NCI-H2107 treated with DMSO at 0.1 percent for 48 hours (cell line): ENCODE measurements around the gene SOWAHD.
"Not testable (repeated sequence)": the region's sequence is repeated elsewhere in the genome, so short reads cannot be mapped to it uniquely, and the experiment has no call there.

Experiments
- DNase-seq: peaks from one replicate; lab custom pipeline; 2025; ENCODE audit not compliant: unreplicated experiment; lab: John Stamatoyannopoulos, UW

Gene SOWAHD, protein sequence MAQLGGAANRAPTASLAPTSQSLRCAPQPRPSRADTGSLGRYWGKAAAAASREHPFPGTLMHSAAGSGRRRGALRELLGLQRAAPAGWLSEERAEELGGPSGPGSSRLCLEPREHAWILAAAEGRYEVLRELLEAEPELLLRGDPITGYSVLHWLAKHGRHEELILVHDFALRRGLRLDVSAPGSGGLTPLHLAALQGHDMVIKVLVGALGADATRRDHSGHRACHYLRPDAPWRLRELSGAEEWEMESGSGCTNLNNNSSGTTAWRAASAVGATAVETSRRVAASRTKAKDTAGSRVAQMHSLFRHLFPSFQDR

DNA sequence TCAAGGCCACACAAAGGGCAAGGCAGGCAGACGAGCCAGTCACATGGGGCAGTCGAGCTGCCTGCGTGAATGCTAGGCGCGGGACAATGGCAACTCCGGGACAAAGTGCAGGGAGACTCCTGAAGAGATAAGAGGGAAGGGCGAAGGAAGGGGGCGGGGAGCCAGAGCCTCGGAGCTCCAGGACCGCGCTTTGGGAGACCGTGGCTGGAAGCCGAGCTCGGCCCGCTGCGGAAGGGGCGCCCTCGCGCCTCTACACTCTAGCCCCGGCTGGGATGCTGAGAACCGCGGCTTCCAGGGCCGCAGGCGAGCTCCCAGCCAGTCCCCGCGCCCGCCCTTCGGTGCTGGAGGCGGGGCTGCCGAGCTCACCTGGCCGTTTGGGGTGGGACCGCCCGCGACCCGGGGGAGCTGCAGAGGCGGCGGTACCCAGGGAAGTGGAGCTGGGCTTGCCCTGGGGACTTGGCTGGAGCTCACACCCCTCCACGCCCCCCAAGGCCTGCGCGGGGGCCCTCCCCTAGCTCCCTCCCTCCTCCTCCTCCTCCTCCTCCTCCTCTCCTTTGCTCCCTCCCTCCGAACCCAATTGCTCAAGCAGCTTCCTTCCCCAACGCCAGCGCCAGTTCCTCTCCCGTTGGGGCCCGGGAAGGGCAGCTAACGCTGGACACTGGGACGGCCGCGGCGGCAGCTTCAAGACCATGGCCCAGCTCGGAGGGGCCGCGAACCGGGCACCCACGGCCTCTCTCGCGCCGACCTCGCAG lies at the start of gene SOWAHD:
SOWAHD (plus strand) TSS at position 610 of the 752 bp plus-strand sequence; CDS start at position 690, 80 bp downstream.
- DNase-seq: no peak

DNA sequence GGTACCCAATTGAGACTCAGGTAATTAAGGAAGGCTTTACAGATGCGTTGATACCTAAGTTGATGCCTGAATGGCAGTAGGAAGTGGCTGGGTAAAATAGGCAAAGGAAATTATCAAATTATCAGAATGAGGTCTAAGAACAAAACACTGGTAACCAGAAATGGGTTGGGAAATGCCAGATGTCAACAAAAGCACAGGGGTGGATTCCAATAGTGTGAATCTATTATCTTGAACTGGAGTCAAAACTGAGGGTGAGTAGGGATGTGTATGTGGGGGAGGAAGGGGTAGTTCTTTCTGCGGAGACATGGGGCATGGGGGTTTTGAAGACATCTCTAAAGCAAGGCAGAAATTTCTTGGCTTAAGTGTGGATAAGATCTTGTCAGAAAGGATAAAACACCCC lies 49.5 kb upstream of the SOWAHD start:
- no peak for DNase-seq

DNA sequence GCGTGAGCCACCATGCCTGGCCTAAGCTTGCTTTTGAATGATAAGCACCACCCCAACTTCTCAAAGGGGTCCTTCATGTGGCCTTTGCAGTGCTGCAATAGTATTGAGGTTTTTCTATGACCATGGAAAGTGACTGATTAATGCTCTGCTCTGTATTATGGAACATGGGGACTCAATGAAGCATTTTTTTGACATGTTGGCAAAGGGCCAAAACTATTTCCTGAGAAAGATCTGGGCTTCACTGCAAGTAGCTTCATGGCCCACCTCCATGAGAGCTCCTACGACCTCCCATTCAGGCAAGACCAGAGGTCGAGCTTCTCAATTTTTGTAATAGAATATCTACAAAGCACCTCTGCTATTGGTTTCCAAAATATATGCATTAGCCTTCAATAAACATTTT lies 48.8 kb upstream of the SOWAHD start:
- DNase-seq: no peak

DNA sequence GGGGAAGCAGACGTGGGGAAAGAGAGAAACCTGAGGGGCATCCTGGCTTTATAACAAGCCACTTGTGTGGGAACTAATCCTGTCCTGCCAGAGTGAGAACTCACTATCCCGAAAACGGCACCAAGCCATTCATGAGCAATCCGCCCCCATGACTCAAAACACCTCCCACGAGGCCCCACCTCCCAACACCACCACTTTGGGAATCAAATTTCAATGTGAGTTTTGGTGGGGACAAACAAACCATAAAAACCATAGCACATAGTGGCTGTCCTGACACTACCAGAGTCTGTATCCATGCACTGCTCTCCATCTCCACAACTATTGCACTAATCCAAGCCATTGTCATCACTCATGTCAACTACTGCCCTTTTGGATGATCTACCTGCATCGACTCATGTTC lies 36.9 kb upstream of the SOWAHD start:
- DNase-seq: no peak

DNA sequence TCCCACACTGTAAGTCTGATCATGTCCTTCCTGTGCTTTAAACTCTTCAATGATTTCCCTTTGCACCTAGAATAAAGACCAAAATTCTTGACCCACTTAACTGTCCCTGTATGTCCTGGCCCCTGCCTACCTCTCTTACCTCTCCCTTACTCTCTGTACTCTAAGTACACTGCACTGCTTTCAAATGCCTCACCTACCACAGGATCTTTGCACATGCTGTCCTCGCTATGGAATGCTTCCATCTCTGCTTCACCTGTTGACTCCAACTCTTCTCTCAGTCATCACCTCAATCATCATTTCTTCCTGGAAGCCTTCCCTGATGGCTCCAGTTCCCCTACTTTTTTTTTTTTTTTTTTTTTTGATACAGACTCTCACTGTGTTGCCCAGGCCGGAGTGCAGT lies 36.5 kb upstream of the SOWAHD start:
- DNase-seq: no peak

DNA sequence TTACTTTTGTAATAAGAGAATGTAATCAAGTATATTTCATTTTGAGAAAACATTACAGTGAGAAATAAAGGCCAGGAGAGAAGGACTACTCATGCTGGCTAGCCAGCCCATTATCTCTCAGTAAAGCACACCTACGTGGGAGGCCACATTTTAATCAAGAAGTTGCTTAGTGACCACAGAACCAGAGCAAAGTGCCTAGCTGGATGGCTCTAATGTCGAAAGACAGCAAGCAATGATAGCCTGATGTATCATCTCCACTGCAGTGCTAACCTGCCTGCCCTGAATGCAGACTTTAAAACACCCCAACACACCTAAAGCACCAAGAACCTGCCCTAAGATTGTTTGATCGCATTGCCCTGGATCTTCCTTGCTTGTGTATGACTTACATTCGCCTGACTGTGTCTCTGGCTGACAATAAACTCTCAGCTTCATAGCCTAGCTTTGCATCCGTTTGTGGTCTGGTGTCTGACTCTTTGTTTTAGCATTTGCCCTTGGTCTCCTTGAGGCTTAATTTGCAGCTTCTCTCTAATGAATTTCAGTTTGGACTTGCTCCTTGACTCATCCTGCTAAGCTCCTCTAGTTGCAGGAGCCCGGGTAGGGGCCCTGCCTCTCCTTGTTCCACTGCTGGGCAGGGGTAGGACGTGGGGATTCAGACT lies 31.4 kb upstream of the SOWAHD start:
- DNase-seq: no peak

DNA sequence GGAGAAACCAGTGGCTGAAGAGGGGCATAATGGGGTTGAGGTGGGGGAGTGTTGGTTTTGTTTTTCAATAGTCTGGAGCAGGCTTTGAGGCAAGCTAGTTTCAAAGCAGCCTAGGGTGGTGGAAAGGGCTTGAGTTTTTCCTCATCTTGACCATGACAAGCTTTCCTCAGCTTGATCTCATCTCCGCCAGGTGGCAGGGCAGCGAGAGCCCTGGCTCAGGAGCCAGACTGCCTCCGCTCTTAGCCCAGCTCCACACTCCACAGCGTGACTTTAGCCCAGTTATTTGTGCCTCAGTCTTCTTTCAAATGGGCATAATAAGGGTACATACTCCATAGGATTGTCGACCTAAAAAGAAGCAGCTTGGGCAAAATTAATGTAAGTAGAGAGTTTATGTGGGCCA lies 29.9 kb upstream of the SOWAHD start:
- no peak for DNase-seq

DNA sequence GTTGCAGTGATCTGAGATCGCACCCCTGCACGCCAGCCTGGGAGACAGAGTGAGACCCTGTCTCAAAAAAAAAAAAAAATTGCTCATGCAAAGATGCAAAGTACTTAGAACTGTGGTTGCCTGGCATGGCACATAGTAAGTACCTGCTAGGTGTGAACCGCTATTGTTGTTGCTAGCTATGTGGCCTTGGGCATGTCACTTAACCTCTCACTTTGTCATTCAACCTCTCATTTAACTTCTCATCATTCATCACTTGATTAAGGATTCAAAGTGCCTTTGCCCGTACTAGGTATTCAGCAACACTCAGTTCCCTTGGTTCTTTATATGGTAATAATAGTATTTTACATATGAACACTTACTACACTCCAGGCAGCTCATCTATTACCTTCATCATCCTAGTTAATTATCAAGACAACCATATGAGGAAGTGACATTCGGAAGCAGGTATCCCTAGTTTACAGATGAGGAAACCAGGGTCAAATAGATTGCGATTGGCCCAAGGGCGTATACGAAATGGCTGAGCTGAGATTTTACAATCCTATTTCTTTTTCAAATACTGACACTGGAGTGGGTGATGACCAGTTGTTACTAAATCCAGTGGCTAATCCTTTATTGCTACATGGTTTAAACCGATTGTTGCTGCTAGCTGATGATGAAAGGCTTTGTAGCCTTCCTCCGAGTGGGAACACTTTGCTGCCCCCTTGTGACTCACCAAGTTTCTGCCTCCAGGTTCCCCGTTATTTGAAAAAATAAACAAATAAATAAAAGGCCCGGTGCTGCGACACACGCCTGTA lies 28.8 kb upstream of the SOWAHD start:
- peak; percentile 23 for DNase-seq

DNA sequence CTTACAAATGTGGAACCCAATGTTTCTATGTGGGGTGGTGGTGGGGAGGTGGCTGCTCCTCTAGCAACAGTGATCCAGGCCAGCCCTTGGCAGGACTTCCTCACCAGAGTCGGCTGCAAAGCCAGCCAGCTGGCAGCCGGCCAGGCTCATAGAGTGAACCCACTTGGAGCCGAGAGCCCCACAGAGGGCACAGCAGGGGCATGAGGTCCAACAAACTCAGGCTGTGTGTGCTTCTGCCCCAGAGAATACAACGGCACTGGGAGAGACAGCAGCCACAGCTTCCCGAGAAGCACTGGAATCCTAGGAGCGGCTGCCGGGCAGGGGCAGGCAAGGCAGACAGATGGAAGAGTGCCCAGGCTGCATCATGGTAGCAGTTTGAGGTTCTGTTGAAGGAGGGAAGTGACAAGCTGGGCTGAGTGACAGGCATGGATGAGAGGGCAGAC lies 23.5 kb upstream of the SOWAHD start:
- peak; percentile 38 for DNase-seq

DNA sequence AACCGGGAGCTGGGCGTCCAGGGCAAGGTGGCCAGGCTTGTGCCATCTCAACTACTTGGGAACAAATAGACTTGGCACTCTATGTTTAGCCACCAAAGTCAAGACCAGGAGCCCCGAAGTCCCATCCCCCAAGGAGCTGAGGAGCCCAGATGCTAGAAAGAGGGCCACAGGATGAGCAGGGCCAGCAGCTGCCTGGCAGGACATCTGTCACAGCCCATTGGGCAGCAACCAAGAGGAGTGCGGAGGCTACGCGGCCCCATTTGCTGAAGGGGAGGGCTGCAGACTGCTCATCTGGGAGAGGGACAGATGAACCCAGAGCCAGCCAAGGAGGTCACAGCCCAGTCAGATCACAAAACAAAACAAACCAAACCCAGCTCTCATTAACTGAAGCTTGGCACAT lies 22.9 kb upstream of the SOWAHD start:
- DNase-seq: no peak

DNA sequence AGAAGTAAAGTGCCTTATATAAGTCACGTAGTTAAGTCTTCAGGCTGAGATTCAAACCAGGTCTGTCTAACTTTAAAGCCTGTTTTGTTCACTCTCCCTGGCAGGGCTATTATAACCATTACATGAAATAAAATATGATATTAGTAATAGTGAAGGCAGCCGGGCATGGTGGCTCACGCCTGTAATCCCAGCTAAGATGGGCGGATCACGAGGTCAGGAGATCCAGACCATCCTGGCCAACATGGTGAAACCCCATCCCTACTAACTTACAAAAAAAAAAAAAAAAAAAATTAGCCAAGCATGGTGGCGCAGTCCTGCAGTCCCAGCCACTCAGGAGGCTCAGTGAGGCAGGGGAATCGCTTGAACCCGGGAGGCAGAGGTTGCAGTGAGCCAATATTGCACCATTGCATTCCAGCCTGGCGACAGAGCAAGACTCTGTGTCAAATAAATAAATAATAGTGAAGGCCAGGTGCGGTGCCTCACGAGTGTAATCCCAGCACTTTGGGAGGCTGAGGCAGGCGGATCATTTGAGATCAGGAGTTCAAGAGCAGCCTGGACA lies 22.1 kb upstream of the SOWAHD start:
- DNase-seq: no peak

DNA sequence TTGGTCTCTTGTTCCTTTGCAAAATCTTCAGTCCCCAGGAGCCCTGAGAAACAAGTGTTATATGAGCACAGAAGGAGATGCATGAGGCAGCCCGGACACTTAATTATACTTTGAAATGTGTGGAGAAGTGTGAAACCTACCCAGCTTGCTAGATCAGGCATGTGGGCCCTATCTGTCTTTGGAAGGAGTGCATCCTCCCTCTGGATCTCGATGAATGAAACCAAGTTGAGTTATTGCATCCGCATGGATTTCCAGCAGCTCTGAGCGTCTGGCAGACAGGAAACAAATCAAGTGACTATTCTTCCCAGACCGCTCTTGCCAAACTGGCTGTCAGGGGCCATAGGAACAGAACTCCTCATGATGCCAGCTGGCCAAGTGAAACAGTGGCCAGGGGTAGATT lies 19.6 kb upstream of the SOWAHD start:
- no peak for DNase-seq

DNA sequence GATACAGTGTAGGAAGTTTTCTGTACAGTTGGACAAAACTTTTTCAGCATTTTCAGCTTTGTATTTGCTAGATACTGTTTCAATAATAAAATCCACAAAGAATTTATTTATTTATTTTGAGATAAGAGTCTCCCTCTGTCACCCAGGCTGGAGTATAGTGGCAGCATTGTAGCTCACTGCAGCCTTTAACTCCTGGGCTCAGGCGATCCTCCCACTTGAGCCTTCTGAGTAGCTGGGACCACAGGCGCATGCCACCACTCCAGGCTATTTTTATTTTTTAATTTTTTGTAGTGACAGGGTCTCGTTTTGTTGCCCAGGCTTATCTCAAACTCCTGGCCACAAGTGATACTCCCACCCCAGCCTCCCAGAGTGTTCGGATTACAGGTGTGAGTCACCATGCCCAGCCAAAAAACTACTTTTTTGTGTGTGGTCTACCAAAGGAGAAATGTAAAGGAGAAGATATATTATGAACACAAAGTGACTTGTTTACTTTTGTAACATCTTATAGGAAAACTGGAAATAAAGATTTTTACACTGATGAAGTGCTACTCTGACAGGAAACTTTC lies 13.0 kb upstream of the SOWAHD start:
- no peak for DNase-seq

DNA sequence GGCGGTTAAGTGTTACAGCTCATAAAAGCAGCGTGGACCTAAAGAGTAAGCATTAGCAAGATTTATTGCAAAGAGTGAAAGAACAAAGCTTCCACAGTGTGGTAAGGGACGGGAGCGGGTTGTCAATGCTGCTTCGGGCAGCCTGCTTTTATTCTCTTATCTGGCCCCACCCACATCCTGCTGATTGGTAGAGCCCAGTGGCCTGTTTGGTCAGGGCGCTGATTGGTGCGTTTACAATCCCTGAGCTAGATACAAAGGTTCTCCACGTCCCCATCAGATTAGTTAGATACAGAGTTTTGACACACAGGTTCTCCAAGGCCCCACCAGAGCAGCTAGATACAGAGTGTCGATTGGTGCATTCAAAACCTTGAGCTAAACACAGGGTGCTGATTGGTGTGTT lies 8.3 kb upstream of the SOWAHD start:
- DNase-seq: not testable (repeated sequence)

DNA sequence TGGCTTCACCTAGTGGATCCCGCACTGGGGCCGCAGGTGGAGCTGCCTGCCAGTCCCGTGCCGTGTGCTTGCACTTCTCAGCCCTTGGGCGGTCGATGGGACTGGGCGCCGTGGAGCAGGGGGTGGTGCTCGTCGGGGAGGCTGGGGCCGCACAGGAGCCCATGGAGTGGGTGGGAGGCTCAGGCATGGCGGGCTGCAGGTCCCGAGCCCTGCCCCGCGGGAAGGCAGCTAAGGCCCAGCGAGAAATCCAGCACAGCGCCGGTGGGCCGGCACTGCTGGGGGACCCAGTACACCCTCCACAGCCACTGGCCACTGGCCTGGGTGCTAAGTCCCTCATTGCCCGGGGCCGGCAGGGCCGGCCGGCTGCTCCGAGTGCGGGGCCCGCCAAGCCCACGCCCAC lies 7.6 kb upstream of the SOWAHD start:
- DNase-seq: not testable (repeated sequence)

DNA sequence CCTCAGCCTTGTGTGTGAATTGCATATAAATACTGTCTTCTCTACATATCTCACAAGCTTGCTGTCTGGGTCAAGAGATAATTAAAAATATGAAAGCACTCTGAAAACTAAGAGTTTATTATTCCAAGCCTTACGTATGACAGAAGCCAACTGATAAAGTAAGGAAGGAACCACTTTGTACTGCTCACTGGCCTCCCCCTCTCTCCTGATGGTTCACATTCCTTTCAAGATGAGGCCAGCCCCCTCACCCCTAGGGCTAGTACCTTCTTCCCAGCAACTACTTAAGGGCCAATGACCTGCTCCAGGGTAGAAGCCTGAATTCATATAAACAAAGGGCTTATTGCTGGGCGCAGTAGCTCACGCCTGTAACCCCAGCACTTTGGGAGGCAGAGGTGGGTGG lies 5.4 kb upstream of the SOWAHD start:
- DNase-seq: no peak

DNA sequence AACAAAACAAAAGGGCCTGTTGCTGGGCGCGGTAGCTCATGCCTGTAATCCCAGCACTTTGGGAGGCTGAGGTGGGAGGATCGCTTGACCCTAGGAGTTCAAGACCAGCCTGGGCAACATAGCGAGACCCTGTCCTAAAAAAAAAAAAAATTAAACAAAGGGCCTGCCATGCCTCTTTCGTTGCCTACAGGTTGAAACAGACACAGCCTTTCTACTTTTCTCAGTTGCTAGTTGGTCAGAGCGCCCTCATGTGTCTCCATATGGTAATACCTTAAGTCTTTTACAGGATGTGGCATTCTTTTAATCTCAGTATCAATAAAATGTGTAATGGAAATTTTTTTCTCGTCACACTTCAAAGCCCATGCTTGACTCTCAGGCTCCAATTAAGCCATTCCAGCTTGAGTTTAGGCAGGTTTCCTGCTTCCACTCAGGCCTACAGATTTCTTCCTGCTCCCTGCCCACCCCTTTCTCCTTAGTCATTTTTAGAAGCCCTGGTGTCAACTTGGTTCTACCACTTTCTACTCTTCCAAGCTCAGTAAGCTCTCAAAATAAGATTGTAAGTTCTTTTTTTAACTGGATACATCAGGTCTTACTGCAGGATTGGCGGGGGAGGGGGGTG lies 4.6 kb upstream of the SOWAHD start:
- peak; percentile 42 for DNase-seq

DNA sequence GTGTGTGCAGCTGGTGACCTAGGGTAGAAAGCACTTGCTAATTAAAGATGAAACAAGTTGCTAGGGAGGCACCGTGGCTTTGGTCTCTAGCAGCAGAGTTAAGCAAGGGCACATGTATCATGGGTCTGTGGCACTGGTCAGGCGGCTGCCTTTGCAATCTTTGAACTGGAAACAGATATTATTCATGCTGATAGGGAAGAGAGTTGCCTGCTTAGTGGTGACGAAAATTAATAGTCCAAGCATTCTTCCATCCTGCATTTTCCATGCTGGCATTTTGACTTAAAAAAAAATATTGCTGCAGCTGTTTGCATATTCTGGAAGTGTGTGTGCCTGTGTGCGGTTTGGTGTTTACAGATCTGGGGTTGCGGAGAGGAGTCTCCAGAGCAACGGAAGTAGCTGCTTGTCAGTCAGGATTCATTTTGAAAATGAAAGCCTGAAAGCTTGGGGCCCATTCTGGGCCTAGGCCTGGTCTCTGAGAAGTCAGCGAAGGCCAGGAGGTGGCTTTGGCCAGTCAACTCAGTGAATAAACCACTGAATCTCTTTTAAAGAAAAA lies 2.3 kb upstream of the SOWAHD start:
- no peak for DNase-seq

DNA sequence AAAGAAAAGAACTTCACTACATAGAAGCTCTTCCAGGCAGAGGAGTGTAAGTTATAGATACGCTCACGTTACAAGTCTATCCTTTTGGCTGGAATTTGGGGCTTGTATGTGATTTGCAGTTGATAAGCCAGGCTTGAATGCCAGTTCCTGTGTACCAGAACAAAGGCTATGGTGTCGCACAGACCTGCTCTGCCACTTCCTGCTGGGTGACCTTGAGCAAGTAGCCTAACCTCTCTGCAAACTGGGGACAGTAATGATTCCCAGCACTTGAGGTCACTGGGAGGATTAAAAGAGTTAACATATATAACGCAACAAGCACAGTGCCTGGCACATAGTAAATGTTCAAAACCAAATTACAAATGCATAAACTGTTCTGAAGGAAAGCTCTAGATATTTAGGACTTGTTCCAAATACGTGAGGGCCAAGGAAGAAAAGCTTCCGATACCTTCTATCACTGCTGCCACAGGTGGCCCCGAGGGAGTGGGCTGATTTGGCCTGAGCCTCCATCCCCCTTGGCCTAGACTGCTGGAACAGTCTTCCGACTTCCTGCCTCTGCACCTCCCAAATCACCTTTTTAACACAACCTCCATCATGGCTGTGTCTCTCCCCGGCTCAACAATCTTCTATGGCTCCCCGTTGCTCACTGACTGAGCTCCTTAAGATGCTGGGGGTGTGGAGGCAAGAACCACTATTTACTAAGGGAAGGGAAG lies 1.3 kb upstream of the SOWAHD start:
- no peak for DNase-seq
